Osteoblast (primary cell): ENCODE results near the gene NUP93. TPM values are rescaled to one million over a fixed set of nuclear protein-coding genes. Genes with fewer than 3 reads are reported as not detected.
"Not testable (repeated sequence)": the region's sequence is repeated elsewhere in the genome, so short reads cannot be mapped to it uniquely, and the experiment has no call there.

Source experiments
- DNase-seq: peaks from one replicate; pipeline ENCODE4 v3.0.0; 2011; ENCODE audit warnings: low spot score, mixed read lengths; ENCODE audit not compliant: insufficient read length; ENCODE audit errors: missing footprints
- H2AFZ ChIP-seq: 2 replicates; pipeline ENCODE4 v1.6.0; 2011; ENCODE audit warnings: mild to moderate bottlenecking, low read length
- H3K27ac ChIP-seq: 2 replicates; pipeline ENCODE4 v1.5.1; 2011; ENCODE audit warnings: mild to moderate bottlenecking, low read depth, low read length, moderate library complexity
- H3K27me3 ChIP-seq: 2 replicates; pipeline ENCODE4 v1.6.0; 2012; ENCODE audit warnings: mild to moderate bottlenecking, control low read depth, inconsistent platforms, low read length, moderate library complexity; ENCODE audit not compliant: insufficient read depth
- H3K36me3 ChIP-seq: 2 replicates; pipeline ENCODE4 v1.5.1; 2011; ENCODE audit warnings: mild to moderate bottlenecking, low read length, control low read depth, moderate library complexity; ENCODE audit not compliant: insufficient read depth
- H3K4me1 ChIP-seq: 2 replicates; pipeline ENCODE4 v1.5.1; 2011; ENCODE audit warnings: mild to moderate bottlenecking, low read length, control low read depth, moderate library complexity; ENCODE audit not compliant: insufficient read depth
- H3K4me2 ChIP-seq: 2 replicates; pipeline ENCODE4 v1.6.0; 2011; ENCODE audit warnings: mild to moderate bottlenecking, low read length; ENCODE audit not compliant: insufficient read depth
- H3K4me3 ChIP-seq: fragments of 200-600 bp; sonication (generic); 3 replicates; pipeline ENCODE4 v1.5.1; 2012; ENCODE audit warnings: mild to moderate bottlenecking, low read length, inconsistent platforms; ENCODE audit not compliant: insufficient read depth
- H3K79me2 ChIP-seq: 2 replicates; pipeline ENCODE4 v1.6.0; 2012; ENCODE audit warnings: mild to moderate bottlenecking, low read length, control low read depth, inconsistent platforms; ENCODE audit not compliant: insufficient read depth
- H3K9me3 ChIP-seq: 2 replicates; pipeline ENCODE4 v1.5.1; 2011; ENCODE audit warnings: low read depth, low read length, control low read depth
- H4K20me1 ChIP-seq: 2 replicates; pipeline ENCODE4 v1.6.0; 2012; ENCODE audit warnings: mild to moderate bottlenecking, low read length, control low read depth; ENCODE audit not compliant: insufficient read depth
- total RNA-seq: library from RNA; depleted of rRNA; stranded (reverse); fragments of >200 nt; gene quantifications from 2 replicates; pipeline ENCODE4 v1.2.3, GENCODE V29; 2012
- TF ChIP-seq, protein P1 (sequence below): IDR thresholded peaks from 2 replicates; pipeline ENCODE4 v1.5.1; 2011; ENCODE audit warnings: mild to moderate bottlenecking, low read depth, low read length, moderate library complexity; ENCODE audit errors: extremely low read depth

The NUP93 gene
- total RNA-seq, 1 donor, result 40.5 TPM

DNA sequence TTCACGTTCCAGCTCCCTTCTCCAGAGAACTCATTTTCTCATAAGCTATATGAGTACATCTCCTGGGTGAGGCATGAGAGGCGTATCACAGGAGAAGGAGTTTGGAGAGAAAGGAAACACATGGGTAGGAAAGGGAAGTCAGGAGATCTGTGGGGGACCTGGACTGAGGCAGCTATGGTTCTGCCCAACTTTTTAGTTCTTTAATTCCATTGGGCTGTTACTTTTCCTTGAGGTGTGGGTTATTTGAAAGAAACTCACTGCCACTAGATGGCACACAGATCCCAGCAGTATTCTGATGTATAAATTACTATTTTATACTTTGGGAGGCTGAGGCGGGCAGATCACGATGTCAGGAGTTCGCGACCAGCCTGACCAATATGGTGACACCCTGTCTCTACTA lies 63.6 kb downstream of the NUP93 start:
- Histone ChIP-seq H2AFZ (no peak overlapping the region), H3K79me2 (peaks cover 19% of the 10 kb centered on the region), H3K4me3 (no peak overlapping the region), H3K27me3 (no peaks in the 10 kb centered on the region), H3K36me3 (no peaks in the 10 kb centered on the region), H4K20me1 (no peaks in the 10 kb centered on the region), H3K27ac (no peak overlapping the region), H3K4me1 (no peaks in the 10 kb centered on the region), H3K9me3 (no peaks in the 10 kb centered on the region), H3K4me2 (no peak overlapping the region)
- TF ChIP-seq, protein P1, sequence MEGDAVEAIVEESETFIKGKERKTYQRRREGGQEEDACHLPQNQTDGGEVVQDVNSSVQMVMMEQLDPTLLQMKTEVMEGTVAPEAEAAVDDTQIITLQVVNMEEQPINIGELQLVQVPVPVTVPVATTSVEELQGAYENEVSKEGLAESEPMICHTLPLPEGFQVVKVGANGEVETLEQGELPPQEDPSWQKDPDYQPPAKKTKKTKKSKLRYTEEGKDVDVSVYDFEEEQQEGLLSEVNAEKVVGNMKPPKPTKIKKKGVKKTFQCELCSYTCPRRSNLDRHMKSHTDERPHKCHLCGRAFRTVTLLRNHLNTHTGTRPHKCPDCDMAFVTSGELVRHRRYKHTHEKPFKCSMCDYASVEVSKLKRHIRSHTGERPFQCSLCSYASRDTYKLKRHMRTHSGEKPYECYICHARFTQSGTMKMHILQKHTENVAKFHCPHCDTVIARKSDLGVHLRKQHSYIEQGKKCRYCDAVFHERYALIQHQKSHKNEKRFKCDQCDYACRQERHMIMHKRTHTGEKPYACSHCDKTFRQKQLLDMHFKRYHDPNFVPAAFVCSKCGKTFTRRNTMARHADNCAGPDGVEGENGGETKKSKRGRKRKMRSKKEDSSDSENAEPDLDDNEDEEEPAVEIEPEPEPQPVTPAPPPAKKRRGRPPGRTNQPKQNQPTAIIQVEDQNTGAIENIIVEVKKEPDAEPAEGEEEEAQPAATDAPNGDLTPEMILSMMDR, result peak; percentile 64
- DNase-seq, result no peak

DNA sequence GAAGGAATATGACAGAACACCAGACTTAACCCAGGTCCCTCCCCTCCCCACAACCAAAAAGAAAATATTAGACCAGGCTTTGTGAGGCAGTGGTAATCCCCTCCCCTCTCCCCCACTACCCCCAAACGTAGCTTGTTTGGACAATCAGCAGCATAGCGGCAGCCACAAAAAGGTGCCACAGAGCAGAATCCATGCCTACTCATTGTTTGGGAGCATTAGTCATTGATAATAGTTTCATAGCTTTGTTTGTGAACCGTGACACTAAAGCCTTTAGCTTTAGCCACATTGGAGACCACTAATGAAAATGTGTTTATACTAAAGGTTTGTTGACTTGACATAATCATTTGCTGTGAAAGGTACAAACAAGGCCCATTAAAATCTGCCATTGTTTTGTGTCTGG lies 65.1 kb downstream of the NUP93 start:
- TF ChIP-seq, protein P1, result no peak

DNA sequence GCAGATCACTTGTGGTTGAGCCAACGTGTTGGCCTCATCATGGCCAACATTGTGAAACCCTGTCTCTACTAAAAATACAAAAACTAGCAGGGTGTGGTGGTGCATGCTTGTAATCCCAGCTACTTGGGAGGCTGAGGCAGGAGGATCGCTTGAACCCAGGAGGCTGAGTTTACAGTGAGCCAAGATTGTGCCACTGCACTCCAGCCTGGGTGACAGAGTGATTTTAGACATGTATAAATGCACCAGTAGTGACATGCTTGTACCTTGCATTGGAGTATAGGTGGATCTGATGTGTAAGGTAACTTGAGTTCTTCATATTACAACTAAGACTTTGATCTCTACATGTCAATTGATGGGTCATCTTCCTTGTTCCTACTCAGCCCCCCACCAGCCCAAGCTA lies 67.1 kb downstream of the NUP93 start:
- H3K27ac ChIP-seq, H3K4me3 ChIP-seq, H3K4me1 ChIP-seq, H3K4me2 ChIP-seq, H3K27me3 ChIP-seq, H2AFZ ChIP-seq, H3K9me3 ChIP-seq, H4K20me1 ChIP-seq, DNase-seq, H3K36me3 ChIP-seq: not testable (repeated sequence)
- peaks cover 10% of the 10 kb centered on the region for H3K79me2 ChIP-seq

More for the DNA sequence above, 65.1 kb downstream of the NUP93 start:
- Histone ChIP-seq H3K9me3 (no peaks in the 10 kb centered on the region), H3K4me3 (no peak overlapping the region), H2AFZ (no peak overlapping the region), H3K27me3 (no peaks in the 10 kb centered on the region), H3K36me3 (no peaks in the 10 kb centered on the region), H3K79me2 (peaks cover 17% of the 10 kb centered on the region), H3K4me1 (no peaks in the 10 kb centered on the region), H3K4me2 (no peak overlapping the region), H3K27ac (no peak overlapping the region), H4K20me1 (no peaks in the 10 kb centered on the region)
- DNase-seq, result no peak

DNA sequence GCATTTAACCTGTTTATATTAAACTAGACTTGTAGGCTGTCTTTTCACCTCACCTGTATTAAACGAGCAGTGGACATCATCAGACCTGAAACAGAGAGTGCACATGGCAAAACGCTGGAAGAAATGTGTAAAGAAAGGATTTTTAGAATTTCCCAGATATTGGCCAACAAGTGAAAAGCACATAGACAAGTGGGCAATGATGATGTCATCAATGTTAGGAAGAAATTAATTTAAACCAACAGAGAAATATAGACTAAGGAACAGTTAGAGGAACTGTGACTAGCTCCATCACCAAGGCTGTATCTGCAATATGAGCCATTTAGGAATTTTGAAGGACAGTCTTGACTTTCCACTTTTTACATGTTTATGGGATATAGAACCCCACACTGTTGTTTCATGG lies 67.9 kb downstream of the NUP93 start:
- no peaks in the 10 kb centered on the region for H3K9me3 ChIP-seq
- H3K27me3 ChIP-seq, result no peaks in the 10 kb centered on the region
- H3K27ac ChIP-seq, result no peak overlapping the region
- no peak overlapping the region for H3K4me2 ChIP-seq
- H3K4me1 ChIP-seq, result peaks cover 7% of the 10 kb centered on the region
- no peak for DNase-seq
- no peak overlapping the region for H3K4me3 ChIP-seq
- no peaks in the 10 kb centered on the region for H3K36me3 ChIP-seq
- TF ChIP-seq, protein P1, result no peak
- peaks cover 10% of the 10 kb centered on the region for H3K79me2 ChIP-seq
- H4K20me1 ChIP-seq, result no peaks in the 10 kb centered on the region
- no peak overlapping the region for H2AFZ ChIP-seq
